Left colon (tissue), 2 donors: ENCODE results near the gene TTF1. TPM values are rescaled to one million over a fixed set of nuclear protein-coding genes. Genes with fewer than 3 reads are reported as not detected.

Source experiments
- ATAC-seq: fragments of 200-7000 bp; cut with Tn5 transposase; one replicate; pipeline ENCODE4 v1.9.1; 2020; ENCODE audit warnings: mild to moderate bottlenecking, moderate library complexity
- DNase-seq, 2 donors: peaks; one replicate each; pipeline ENCODE4 v3.0.0-alpha.2; 2020
- intact Hi-C, 2 donors: fragments of 100-400 bp; cut with DNase I in 1 of 2; cut with micrococcal nuclease in 1 of 2; formaldehyde crosslinking; loops; one replicate each; pipeline versions ENCODE4 v1.11.2 to v1.14.0; 2022; cut with DNase I, micrococcal nuclease
- total RNA-seq, 2 donors: library from RNA; stranded (reverse); fragmentation: NEBNext Ultra II Directional; extraction: Animal tissue kit (Norgen Biotek cat#: 25700); gene quantifications; one replicate each; pipeline ENCODE4 v1.2.1, GENCODE V29; 2021
- donor health status: DM: no; HTN: no; CAD: no.
- donor health status: DM: yes; HTN: yes; CAD: no.

Gene TTF1
- total RNA-seq, 2 donors from 2014 or later = 8.2 to 9.0 TPM

- intact Hi-C loops = no loop called here
- DNase-seq (no peak), ATAC-seq (no peak)
Measured at GRCh38 chr9:132327537-132327936, 79.1 kb downstream of the TTF1 start.

Other genes with a start within 250 kb of the TTF1 start
- 1 to 10 TPM in 1 of 2 donors, under 1 TPM in 1; 0.75 to 1.1 TPM for gene NTNG2, start 244.8 kb downstream of the TTF1 start, total RNA-seq
- 10 to 100 TPM; 38.7 to 39.4 TPM for gene SETX, start 51.9 kb downstream of the TTF1 start, total RNA-seq
- not detected for gene CFAP77, start 3.4 kb upstream of the TTF1 start, total RNA-seq
- not detected for gene BARHL1, start 175.8 kb upstream of the TTF1 start, total RNA-seq